Measurements from ENCODE around the gene TRMT2A.

TRMT2A gene

DNA sequence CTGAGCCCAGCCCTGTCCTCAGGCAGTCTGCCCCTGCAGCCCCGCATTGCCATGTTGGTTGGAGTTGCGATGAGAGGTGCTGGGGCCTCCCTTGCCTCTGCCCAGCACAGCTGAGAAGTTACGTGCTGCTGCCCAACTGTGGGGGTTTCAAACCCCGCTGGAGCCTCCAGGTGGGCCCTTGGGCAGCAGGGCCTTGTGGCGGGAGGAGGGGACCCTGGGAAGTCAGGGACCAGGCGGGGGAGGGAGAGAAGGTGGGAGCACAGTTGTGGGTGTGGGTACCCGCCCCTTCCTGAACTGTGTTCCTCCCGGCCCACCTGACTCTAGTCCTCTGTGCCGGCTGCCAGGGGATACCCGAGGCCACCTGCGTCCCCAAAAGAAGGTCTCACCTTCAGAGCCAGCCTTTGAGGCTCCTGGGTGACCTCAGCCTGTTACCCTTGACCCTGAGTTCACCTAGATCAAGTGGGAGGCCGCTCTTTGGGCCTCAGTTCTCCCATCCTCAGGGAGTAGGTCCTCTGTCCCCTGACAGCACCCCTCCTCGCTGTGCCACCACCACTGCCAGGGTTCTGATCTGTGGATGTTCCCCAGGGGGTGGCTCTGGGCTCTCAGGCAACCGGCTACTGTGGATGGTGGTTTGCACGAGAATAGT, 41.5 kb upstream of the TRMT2A start:
- no peaks in the 10 kb centered on the region for H3K4me1 ChIP-seq (ENCODE audit: low read length)
- no peak overlapping the region for H3K4me3 ChIP-seq (ENCODE audit: low read length)
- H3K4me2 ChIP-seq (ENCODE audit: low read length): no peak overlapping the region
- H2AFZ ChIP-seq (ENCODE audit: low read depth, low read length): no peak overlapping the region
- no peak for TF ChIP-seq EZH2phosphoT487 (IDR thresholded peaks at IDR 0.05; ENCODE audit: low read depth)
- TF ChIP-seq, protein P1, sequence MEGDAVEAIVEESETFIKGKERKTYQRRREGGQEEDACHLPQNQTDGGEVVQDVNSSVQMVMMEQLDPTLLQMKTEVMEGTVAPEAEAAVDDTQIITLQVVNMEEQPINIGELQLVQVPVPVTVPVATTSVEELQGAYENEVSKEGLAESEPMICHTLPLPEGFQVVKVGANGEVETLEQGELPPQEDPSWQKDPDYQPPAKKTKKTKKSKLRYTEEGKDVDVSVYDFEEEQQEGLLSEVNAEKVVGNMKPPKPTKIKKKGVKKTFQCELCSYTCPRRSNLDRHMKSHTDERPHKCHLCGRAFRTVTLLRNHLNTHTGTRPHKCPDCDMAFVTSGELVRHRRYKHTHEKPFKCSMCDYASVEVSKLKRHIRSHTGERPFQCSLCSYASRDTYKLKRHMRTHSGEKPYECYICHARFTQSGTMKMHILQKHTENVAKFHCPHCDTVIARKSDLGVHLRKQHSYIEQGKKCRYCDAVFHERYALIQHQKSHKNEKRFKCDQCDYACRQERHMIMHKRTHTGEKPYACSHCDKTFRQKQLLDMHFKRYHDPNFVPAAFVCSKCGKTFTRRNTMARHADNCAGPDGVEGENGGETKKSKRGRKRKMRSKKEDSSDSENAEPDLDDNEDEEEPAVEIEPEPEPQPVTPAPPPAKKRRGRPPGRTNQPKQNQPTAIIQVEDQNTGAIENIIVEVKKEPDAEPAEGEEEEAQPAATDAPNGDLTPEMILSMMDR (IDR thresholded peaks at IDR 0.05; ENCODE audit: low read depth, low read length): no peak
- H3K9ac ChIP-seq (ENCODE audit: low read length): no peak overlapping the region
- no peaks in the 10 kb centered on the region for H3K36me3 ChIP-seq (replicated peaks; ENCODE audit: low read depth, low read length)
- no peaks in the 10 kb centered on the region for H3K9me3 ChIP-seq (ENCODE audit: insufficient read depth, low read length)
- H3K27ac ChIP-seq (ENCODE audit: low read length): no peak overlapping the region
- H3K27me3 ChIP-seq (ENCODE audit: low read depth, low read length): peaks cover 21% of the 10 kb centered on the region
- no peaks in the 10 kb centered on the region for H4K20me1 ChIP-seq (ENCODE audit: insufficient read depth, low read length)
- H3K79me2 ChIP-seq (ENCODE audit: low read length): no peaks in the 10 kb centered on the region

DNA sequence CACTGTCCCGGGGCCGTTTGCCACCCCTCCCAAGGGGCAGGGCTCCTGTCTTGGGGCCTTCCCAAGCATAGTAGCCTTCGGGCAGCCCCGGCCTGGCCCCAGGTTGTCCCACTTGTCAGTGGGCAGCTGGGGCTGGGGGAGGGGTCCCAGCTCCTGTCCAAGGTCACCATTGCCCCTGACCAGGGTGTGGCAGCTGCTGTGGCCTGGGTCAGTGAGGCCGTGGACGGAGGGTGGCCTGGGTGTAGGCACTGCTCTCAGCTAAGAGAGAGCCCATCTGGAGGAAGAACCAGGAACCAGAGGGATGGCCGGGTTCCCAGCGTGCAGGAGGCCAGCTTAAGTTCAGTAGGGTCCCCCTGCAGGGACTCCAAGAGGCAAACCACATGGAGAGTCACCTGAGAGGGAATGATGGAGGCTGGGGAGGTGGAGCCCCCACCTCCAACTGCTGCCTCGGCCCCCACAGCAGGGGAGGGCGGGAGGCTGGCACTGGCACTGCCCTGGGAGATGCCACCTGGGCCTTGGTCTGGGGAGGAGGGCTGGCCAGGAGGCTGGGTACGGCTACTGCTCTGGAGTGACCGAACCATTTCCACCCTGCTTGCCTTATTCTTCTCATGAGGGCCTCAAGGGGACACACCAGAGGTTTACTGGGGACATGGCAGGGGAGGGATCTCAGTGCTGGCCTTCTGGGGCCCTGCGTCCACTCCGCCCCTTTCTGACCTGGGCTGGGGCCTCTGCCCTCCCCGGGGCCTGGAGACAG, 40.6 kb upstream of the TRMT2A start:
- Histone ChIP-seq H3K4me1 (ENCODE audit: low read length) (no peaks in the 10 kb centered on the region), H3K9ac (ENCODE audit: low read length) (no peak overlapping the region), H2AFZ (ENCODE audit: low read depth, low read length) (no peak overlapping the region), H4K20me1 (ENCODE audit: insufficient read depth, low read length) (no peaks in the 10 kb centered on the region), H3K9me3 (ENCODE audit: insufficient read depth, low read length) (no peaks in the 10 kb centered on the region), H3K36me3 (replicated peaks; ENCODE audit: low read depth, low read length) (no peaks in the 10 kb centered on the region), H3K4me2 (ENCODE audit: low read length) (no peak overlapping the region), H3K27ac (ENCODE audit: low read length) (no peak overlapping the region), H3K4me3 (ENCODE audit: low read length) (no peak overlapping the region), H3K27me3 (ENCODE audit: low read depth, low read length) (peaks cover 21% of the 10 kb centered on the region), H3K79me2 (ENCODE audit: low read length) (no peaks in the 10 kb centered on the region)
- no peak for TF ChIP-seq EZH2phosphoT487 (IDR thresholded peaks at IDR 0.05; ENCODE audit: low read depth)
- TF ChIP-seq, protein P1 (IDR thresholded peaks at IDR 0.05; ENCODE audit: low read depth, low read length): no peak

DNA sequence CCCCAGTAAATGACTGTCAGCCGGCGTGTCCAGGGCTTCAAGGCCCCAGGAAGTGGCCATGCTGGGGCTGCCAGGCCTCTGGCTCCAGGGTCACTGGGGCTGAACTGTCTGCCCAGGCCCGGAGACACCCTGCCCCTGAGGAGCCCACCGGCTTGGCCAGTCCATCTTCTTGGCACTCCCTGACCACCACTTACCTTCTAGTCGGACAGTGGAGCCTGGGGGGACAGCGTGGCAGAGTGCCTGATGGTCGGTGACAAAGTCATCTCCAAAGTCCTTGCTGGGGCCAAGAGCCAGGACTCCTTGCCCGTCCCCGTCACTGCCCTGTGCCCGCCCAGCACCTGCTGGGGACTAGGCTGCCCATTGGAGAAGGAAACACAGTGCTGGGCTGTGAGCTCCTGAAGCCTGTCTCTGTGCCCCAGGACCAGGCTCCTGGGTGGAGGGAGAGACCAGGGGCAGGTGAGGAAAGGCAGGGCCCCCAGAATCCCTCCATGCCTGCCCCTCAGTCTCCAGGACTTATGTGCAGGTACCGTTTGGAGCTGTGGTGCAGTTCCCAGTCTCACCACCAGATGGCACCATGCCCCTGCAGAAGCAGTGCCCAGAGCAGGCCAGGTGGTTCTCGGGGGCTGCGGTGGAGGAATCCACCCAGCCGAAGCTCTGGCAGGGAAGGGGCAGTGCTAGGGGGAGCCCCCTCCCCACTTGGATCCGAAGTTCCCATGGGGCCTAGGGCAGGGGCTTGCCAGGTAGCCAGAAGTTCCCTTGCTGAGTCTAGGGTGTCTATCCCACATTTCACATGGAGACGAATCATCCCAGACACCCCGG, 39.8 kb upstream of the TRMT2A start:
- Histone ChIP-seq H3K4me2 (ENCODE audit: low read length) (peak overlapping the region; percentile 33; the same call in 1 of the 2 replicates), H3K4me3 (ENCODE audit: low read length) (no peak overlapping the region), H3K79me2 (ENCODE audit: low read length) (no peaks in the 10 kb centered on the region), H3K27ac (ENCODE audit: low read length) (no peak overlapping the region), H3K36me3 (replicated peaks; ENCODE audit: low read depth, low read length) (no peaks in the 10 kb centered on the region), H2AFZ (ENCODE audit: low read depth, low read length) (no peak overlapping the region), H3K9me3 (ENCODE audit: insufficient read depth, low read length) (no peaks in the 10 kb centered on the region), H3K4me1 (ENCODE audit: low read length) (no peaks in the 10 kb centered on the region), H3K27me3 (ENCODE audit: low read depth, low read length) (peaks cover 21% of the 10 kb centered on the region), H4K20me1 (ENCODE audit: insufficient read depth, low read length) (no peaks in the 10 kb centered on the region), H3K9ac (ENCODE audit: low read length) (no peak overlapping the region)
- TF ChIP-seq, protein P1 (IDR thresholded peaks at IDR 0.05; ENCODE audit: low read depth, low read length): peak; percentile 97
- TF ChIP-seq EZH2phosphoT487 (IDR thresholded peaks at IDR 0.05; ENCODE audit: low read depth): no peak

DNA sequence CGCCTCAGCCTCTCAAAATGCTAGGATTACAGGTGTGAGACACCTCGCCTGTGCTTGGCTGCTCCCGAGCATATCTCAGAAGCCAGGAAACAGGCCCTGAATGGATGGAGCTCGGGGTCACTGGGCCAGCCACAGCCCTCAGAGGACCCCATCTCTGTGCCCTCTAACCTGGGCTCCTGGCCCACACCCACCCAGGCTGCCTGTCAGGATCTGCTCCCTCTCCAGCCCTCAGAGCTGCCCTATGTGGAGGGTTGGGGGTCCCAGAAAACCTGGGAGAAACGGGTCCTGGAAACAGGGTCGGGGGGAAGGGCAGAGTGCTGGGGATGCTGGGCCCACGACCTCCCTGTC, 39.0 kb upstream of the TRMT2A start:
- TF ChIP-seq, protein P1 (IDR thresholded peaks at IDR 0.05; ENCODE audit: low read depth, low read length): no peak
- TF ChIP-seq EZH2phosphoT487 (IDR thresholded peaks at IDR 0.05; ENCODE audit: low read depth): no peak
- Histone ChIP-seq H3K4me2 (ENCODE audit: low read length) (no peak overlapping the region), H3K4me1 (ENCODE audit: low read length) (no peaks in the 10 kb centered on the region), H3K79me2 (ENCODE audit: low read length) (no peaks in the 10 kb centered on the region), H3K9me3 (ENCODE audit: insufficient read depth, low read length) (no peaks in the 10 kb centered on the region), H2AFZ (ENCODE audit: low read depth, low read length) (no peak overlapping the region), H3K4me3 (ENCODE audit: low read length) (no peak overlapping the region), H3K27me3 (ENCODE audit: low read depth, low read length) (peaks cover 21% of the 10 kb centered on the region), H3K9ac (ENCODE audit: low read length) (no peak overlapping the region), H3K36me3 (replicated peaks; ENCODE audit: low read depth, low read length) (no peaks in the 10 kb centered on the region), H3K27ac (ENCODE audit: low read length) (no peak overlapping the region), H4K20me1 (ENCODE audit: insufficient read depth, low read length) (no peaks in the 10 kb centered on the region)
